Vagina (tissue), 2 donors: ENCODE measurements around the gene EPG5.

Experiments used
- CTCF ChIP-seq, 3 experiments: fragments of 450-650 bp in 2 of 3; fragments of 200-600 bp in 1 of 3; sonication (generic) in 1 of 3; IDR thresholded peaks; one replicate each; pipeline ENCODE4 v1.5.1; 2017 to 2019; ENCODE audit warnings: antibody characterized with exemption in 3 of 3, mild to moderate bottlenecking in 2 of 3, moderate library complexity in 2 of 3
- POLR2A ChIP-seq, 2 donors: fragments of 450-650 bp; IDR thresholded peaks; one replicate each; pipeline ENCODE4 v1.6.1; 2017; ENCODE audit warnings: antibody characterized with exemption in 2 of 2, mild to moderate bottlenecking in 2 of 2, moderate library complexity in 2 of 2
- POLR2AphosphoS5 ChIP-seq, 2 donors: sonication (generic); formaldehyde crosslinking; IDR thresholded peaks; one replicate each; pipeline ENCODE4 v1.9.0; 2017; ENCODE audit warnings: antibody characterized with exemption in 2 of 2, mild to moderate bottlenecking in 2 of 2, low read depth in 1 of 2; ENCODE audit not compliant: insufficient read depth in 1 of 2

GRCh38 chr18:45976974-45977373 lies 9.8 kb upstream of the EPG5 start:
- TF ChIP-seq POLR2A (IDR thresholded peaks at IDR 0.05) (no peak), POLR2AphosphoS5 (IDR thresholded peaks at IDR 0.05; ENCODE audit: insufficient read depth in 1 of 2, low read depth in 1 of 2) (no peak), CTCF (IDR thresholded peaks at IDR 0.05) (no peak)
